Measurements from ENCODE around the gene ADGRG6. TPM values are rescaled to one million over a fixed set of nuclear protein-coding genes. Genes with fewer than 3 reads are reported as not detected.

The ADGRG6 gene
- total RNA-seq, 1 experiment from 2014 or later, result 259 TPM

- H3K4me3 ChIP-seq (ENCODE audit: low read depth in 2 of 2, low read length in 2 of 2), result no peak overlapping the region
- ATAC-seq (no peak), DNase-seq (ENCODE audit: low read depth, low spot score) (no peak)
- H3K9me3 ChIP-seq (ENCODE audit: control insufficient read depth, insufficient read depth, low read depth, low read length), result no peaks in the 10 kb centered on the region
- ChIA-PET POLR2A (no interaction called here), CTCF (no interaction called here)
- in situ Hi-C loops (cut with HindIII; ENCODE audit: low pct_unique_long_range_greater_than_20kb, low sequenced_read_pairs), result no loop called here
- peaks cover 42% of the 10 kb centered on the region for H3K36me3 ChIP-seq (ENCODE audit: control insufficient read depth, insufficient read depth, low read length)
- TF ChIP-seq REST (IDR thresholded peaks at IDR 0.05; ENCODE audit: insufficient read depth in 1 of 2, low read depth in 2 of 2, low read length in 1 of 2) (no peak), TCF7L2 (IDR thresholded peaks at IDR 0.05; ENCODE audit: low read depth, low read length) (no peak), CTCF (IDR thresholded peaks at IDR 0.05) (no peak), SIN3A (IDR thresholded peaks at IDR 0.05; ENCODE audit: borderline replicate concordance, insufficient read depth, low read depth, low read length) (no peak), POLR2AphosphoS5 (IDR thresholded peaks at IDR 0.05; ENCODE audit: low read depth, low read length) (no peak)
- no peak overlapping the region for H3K27ac ChIP-seq (ENCODE audit: low read length)
- intact Hi-C loops (cut with micrococcal nuclease; ENCODE audit: unreplicated experiment), result no loop called here
- no peaks in the 10 kb centered on the region for H3K27me3 ChIP-seq (ENCODE audit: control insufficient read depth, insufficient read depth, low read length)
- BruUV-seq (replicated peaks), result no TSS peak
- H3K4me1 ChIP-seq (ENCODE audit: control insufficient read depth, insufficient read depth, low read length), result peaks cover 10% of the 10 kb centered on the region
Measured at GRCh38 chr6:142443532-142443931, 141.7 kb downstream of the ADGRG6 start.

- Histone ChIP-seq H3K9me3 (ENCODE audit: control insufficient read depth, insufficient read depth, low read depth, low read length) (no peaks in the 10 kb centered on the region), H3K27ac (ENCODE audit: low read length) (no peak overlapping the region), H3K27me3 (ENCODE audit: control insufficient read depth, insufficient read depth, low read length) (no peaks in the 10 kb centered on the region), H3K4me3 (ENCODE audit: low read depth in 2 of 2, low read length in 2 of 2) (no peak overlapping the region), H3K4me1 (ENCODE audit: control insufficient read depth, insufficient read depth, low read length) (peaks cover 10% of the 10 kb centered on the region), H3K36me3 (ENCODE audit: control insufficient read depth, insufficient read depth, low read length) (peaks cover 42% of the 10 kb centered on the region)
- ChIA-PET CTCF (no interaction called here), POLR2A (no interaction called here)
- TF ChIP-seq CTCF (IDR thresholded peaks at IDR 0.05) (no peak), SIN3A (IDR thresholded peaks at IDR 0.05; ENCODE audit: borderline replicate concordance, insufficient read depth, low read depth, low read length) (no peak), TCF7L2 (IDR thresholded peaks at IDR 0.05; ENCODE audit: low read depth, low read length) (no peak)
- peak; percentile 55 for ATAC-seq
- no TSS peak for BruUV-seq (replicated peaks)
- intact Hi-C loops (cut with micrococcal nuclease; ENCODE audit: unreplicated experiment), result no loop called here
- in situ Hi-C loops (cut with HindIII; ENCODE audit: low pct_unique_long_range_greater_than_20kb, low sequenced_read_pairs), result no loop called here
- DNase-seq (ENCODE audit: low read depth, low spot score), result no peak
Measured at GRCh38 chr6:142444376-142444775, 142.6 kb downstream of the ADGRG6 start.
